Left forelimb (tissue), 1 donor: ENCODE measurements around the gene RAB8A.
"Not testable (repeated sequence)": the region's sequence is repeated elsewhere in the genome, so short reads cannot be mapped to it uniquely, and the experiment has no call there.

Experiments used
- DNase-seq: peaks from one replicate; pipeline ENCODE4 v3.0.0-alpha.2; 2018; ENCODE audit warnings: low spot score

The RAB8A gene

GRCh38 chr19:16112778-16113177 lies 1.1 kb downstream of the RAB8A start:
- no peak for DNase-seq

- DNase-seq, result no peak
Observed at GRCh38 chr19:16113727-16114126, 2.0 kb downstream of the RAB8A start.

- DNase-seq, result no peak
Observed at GRCh38 chr19:16115301-16116039, 3.8 kb downstream of the RAB8A start.

- DNase-seq, result no peak
Observed at GRCh38 chr19:16116067-16116466, 4.4 kb downstream of the RAB8A start.

GRCh38 chr19:16117594-16118033 lies 5.9 kb downstream of the RAB8A start:
- no peak for DNase-seq

- no peak for DNase-seq
Observed at GRCh38 chr19:16118489-16119033, 6.9 kb downstream of the RAB8A start.

- not testable (repeated sequence) for DNase-seq
Observed at GRCh38 chr19:16119075-16119857, 7.6 kb downstream of the RAB8A start.

GRCh38 chr19:16121141-16121540 lies 9.5 kb downstream of the RAB8A start:
- DNase-seq, result no peak

- DNase-seq, result no peak
Observed at GRCh38 chr19:16121967-16122366, 10.3 kb downstream of the RAB8A start.

GRCh38 chr19:16124953-16125352 lies 13.3 kb downstream of the RAB8A start:
- DNase-seq, result no peak

- no peak for DNase-seq
Observed at GRCh38 chr19:16125737-16126495, 14.2 kb downstream of the RAB8A start.

GRCh38 chr19:16127080-16127479 lies 15.4 kb downstream of the RAB8A start:
- DNase-seq, result no peak

GRCh38 chr19:16127776-16128371 lies 16.2 kb downstream of the RAB8A start:
- DNase-seq, result no peak

- no peak for DNase-seq
Observed at GRCh38 chr19:16131648-16132047, 20.0 kb downstream of the RAB8A start.

GRCh38 chr19:16133818-16134217 lies 22.1 kb downstream of the RAB8A start:
- no peak for DNase-seq

GRCh38 chr19:16134510-16134909 lies 22.8 kb downstream of the RAB8A start:
- no peak for DNase-seq

GRCh38 chr19:16135430-16136127 lies 23.9 kb downstream of the RAB8A start:
- no peak for DNase-seq

GRCh38 chr19:16136185-16136999 lies 24.7 kb downstream of the RAB8A start:
- DNase-seq, result no peak

GRCh38 chr19:16139752-16140151 lies 28.1 kb downstream of the RAB8A start:
- no peak for DNase-seq

- DNase-seq, result no peak
Observed at GRCh38 chr19:16141043-16141442, 29.4 kb downstream of the RAB8A start.
